ENCODE results near the gene ZNF282. TPM values are rescaled to one million over a fixed set of nuclear protein-coding genes. Genes with fewer than 3 reads are reported as not detected.
A peak's percentile ranks its signal among the peaks of the same experiment; 100 is the strongest.

The ZNF282 gene
- total RNA-seq, 1 experiment from 2014 or later: 38.2 TPM

DNA sequence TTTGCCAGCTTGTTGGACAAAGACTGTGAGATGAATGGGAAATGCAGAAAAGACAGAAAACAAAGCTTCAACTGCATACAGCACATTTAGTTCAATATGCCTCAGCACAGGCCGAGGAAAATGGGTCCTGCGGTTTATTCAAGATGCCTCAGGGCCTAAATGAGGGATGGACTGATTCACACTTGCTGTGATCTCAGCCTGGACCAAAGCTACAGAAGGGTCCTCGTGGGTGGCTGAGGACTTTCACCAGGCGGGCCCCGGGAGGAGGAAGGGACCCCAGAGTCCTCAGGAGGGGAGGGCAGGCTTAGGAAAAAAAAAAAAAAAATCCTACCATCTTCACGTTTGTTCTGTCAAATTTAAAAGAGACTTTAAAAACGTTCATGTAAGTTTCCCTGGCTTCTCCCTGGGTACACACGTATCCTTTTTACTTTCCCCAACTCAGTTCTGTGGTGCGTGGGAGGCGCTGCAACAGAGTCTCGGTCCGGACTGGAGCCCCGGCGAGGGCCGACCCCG, 66.0 kb downstream of the ZNF282 start:
- TF ChIP-seq, protein P1, sequence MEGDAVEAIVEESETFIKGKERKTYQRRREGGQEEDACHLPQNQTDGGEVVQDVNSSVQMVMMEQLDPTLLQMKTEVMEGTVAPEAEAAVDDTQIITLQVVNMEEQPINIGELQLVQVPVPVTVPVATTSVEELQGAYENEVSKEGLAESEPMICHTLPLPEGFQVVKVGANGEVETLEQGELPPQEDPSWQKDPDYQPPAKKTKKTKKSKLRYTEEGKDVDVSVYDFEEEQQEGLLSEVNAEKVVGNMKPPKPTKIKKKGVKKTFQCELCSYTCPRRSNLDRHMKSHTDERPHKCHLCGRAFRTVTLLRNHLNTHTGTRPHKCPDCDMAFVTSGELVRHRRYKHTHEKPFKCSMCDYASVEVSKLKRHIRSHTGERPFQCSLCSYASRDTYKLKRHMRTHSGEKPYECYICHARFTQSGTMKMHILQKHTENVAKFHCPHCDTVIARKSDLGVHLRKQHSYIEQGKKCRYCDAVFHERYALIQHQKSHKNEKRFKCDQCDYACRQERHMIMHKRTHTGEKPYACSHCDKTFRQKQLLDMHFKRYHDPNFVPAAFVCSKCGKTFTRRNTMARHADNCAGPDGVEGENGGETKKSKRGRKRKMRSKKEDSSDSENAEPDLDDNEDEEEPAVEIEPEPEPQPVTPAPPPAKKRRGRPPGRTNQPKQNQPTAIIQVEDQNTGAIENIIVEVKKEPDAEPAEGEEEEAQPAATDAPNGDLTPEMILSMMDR (conservative IDR thresholded peaks at IDR 0.05; ENCODE audit: low read depth, low read length): no peak
- no peak for TF ChIP-seq EZH2 (IDR thresholded peaks at IDR 0.05; ENCODE audit: borderline replicate concordance, low read depth, low read length, poor library complexity, severe bottlenecking)
- ChIA-PET POLR2A (ENCODE audit: low non-redundant PET) (interaction anchor here (0.6 kb wide), 1 partner anchor 426 kb away, joined by 5 read pairs; no protein-coding TSS in a partner anchor), CTCF (interaction anchor here (0.7 to 1.3 kb wide), 5 partner anchors 9 to 389 kb away, joined by 4 to 6 read pairs (median 4); partner anchors contain the start of genes ZNF282 and ZNF777)
- peak overlapping the region; percentile 83 for H3K27ac ChIP-seq (ENCODE audit: low read depth, low read length, poor library complexity, severe bottlenecking)
- no peaks in the 10 kb centered on the region for H3K9me3 ChIP-seq (ENCODE audit: low read depth, low read length, poor library complexity, severe bottlenecking)
- no peaks in the 10 kb centered on the region for H3K27me3 ChIP-seq (replicated peaks; ENCODE audit: insufficient read depth, low read depth, low read length, poor library complexity)
- H3K4me1 ChIP-seq (ENCODE audit: insufficient read depth, low read length, poor library complexity, severe bottlenecking): no peaks in the 10 kb centered on the region
- intact Hi-C loops (cut with micrococcal nuclease; ENCODE audit: unreplicated experiment): loop anchor here (10.0 kb wide), 1 partner anchor 363 kb away; no protein-coding TSS in a partner anchor
- DNase-seq (ENCODE audit: low spot score): peak; percentile 18
- peaks cover 3% of the 10 kb centered on the region for H3K36me3 ChIP-seq (ENCODE audit: insufficient read depth, low read length, poor library complexity, severe bottlenecking)
- no TSS peak for BruUV-seq (replicated peaks)
- peak overlapping the region; percentile 59 for H3K4me3 ChIP-seq (ENCODE audit: low read depth, low read length, poor library complexity, severe bottlenecking)

DNA sequence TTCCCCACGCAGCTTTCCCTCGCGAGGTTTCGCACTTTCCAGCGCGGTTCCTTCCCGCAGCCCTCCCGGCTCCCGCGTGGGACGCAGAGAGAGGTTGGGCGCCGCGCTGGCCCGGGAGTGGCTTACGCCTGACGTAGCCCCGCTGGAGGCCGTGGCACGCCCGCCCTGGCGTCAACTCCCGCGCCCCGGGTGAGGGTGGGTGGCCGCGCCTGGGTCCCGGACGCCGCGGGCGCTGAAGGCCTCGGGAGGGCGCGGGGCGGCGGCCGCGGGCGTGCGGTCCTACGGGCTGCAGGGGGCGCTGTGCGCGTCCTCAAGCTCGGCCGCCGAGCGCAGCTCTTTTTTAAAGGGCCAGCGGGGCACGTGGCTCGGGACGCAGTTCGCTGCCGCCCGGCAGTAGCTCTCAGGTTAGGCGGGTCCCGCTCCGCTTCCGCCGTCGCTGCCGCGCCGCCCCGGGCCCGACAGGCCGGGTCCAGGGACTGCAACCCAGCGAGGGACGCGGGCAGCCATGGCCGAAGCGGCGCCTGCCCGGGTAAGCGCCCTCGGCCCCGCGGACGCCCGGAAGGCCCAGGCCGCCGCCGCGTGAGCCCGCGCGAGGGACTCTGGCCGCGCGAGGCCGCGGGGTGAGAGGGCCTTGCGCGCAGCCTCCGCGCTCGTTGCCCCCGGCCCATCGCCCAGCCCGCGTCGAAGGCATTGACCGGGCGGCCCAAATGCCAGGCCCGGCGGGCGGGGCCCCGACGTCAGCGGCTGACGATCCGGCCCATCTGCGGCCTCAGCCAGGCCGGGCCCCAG, 66.7 kb downstream of the ZNF282 start, which contains the start of gene ZNF783:
Gene ZNF783, plus strand, starts transcription at position 368 of the 789 bp plus-strand sequence. Its CDS starts 138 bp downstream, at position 506.
- H3K27ac ChIP-seq (ENCODE audit: low read depth, low read length, poor library complexity, severe bottlenecking): peak within 1 kb of the TSS; percentile 83
- intact Hi-C loops (cut with micrococcal nuclease; ENCODE audit: unreplicated experiment): loop anchor here (10.0 kb wide), 1 partner anchor 363 kb away; no protein-coding TSS in a partner anchor
- ChIA-PET CTCF (interaction anchor here (0.7 to 1.3 kb wide), 3 partner anchors 22 to 199 kb away, joined by 4 to 6 read pairs (median 4); partner anchors contain the start of genes ZNF282 and ZNF777), POLR2A (ENCODE audit: low non-redundant PET) (interaction anchor here (0.6 kb wide), 1 partner anchor 426 kb away, joined by 5 read pairs; no protein-coding TSS in a partner anchor)
- H3K9me3 ChIP-seq (ENCODE audit: low read depth, low read length, poor library complexity, severe bottlenecking): no peaks in the 10 kb centered on the region
- peaks cover 7% of the 10 kb centered on the region for H3K36me3 ChIP-seq (ENCODE audit: insufficient read depth, low read length, poor library complexity, severe bottlenecking)
- no peaks in the 10 kb centered on the region for H3K27me3 ChIP-seq (replicated peaks; ENCODE audit: insufficient read depth, low read depth, low read length, poor library complexity)
- TF ChIP-seq, protein P1 (conservative IDR thresholded peaks at IDR 0.05; ENCODE audit: low read depth, low read length): peak; percentile 57
- no peak for TF ChIP-seq EZH2 (IDR thresholded peaks at IDR 0.05; ENCODE audit: borderline replicate concordance, low read depth, low read length, poor library complexity, severe bottlenecking)
- no peaks in the 10 kb centered on the region for H3K4me1 ChIP-seq (ENCODE audit: insufficient read depth, low read length, poor library complexity, severe bottlenecking)
- no TSS peak for BruUV-seq (replicated peaks)
- H3K4me3 ChIP-seq (ENCODE audit: low read depth, low read length, poor library complexity, severe bottlenecking): peak within 1 kb of the TSS; percentile 59
- DNase-seq (ENCODE audit: low spot score): peak; percentile 91

DNA sequence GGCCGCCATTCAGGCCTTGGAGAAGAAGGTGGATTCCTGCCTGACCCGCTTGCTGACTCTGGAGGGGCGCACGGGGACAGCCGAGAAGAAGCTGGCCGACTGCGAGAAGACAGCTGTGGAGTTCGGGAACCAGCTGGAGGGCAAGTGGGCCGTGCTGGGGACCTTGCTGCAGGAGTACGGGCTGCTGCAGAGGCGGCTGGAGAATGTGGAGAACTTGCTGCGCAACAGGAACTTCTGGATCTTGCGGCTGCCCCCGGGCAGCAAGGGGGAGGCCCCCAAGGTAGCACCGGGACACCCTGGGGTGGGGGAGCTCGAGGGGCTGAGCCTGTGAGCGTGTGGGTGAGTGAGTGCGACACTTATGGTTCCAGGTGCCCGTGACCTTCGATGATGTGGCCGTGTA, 71.1 kb downstream of the ZNF282 start:
- CTCF ChIA-PET: no interaction called here
- H3K27me3 ChIP-seq (replicated peaks; ENCODE audit: insufficient read depth, low read depth, low read length, poor library complexity): no peaks in the 10 kb centered on the region
- POLR2A ChIA-PET (ENCODE audit: low non-redundant PET): no interaction called here
- TF ChIP-seq, protein P1 (conservative IDR thresholded peaks at IDR 0.05; ENCODE audit: low read depth, low read length): no peak
- no peak for TF ChIP-seq EZH2 (IDR thresholded peaks at IDR 0.05; ENCODE audit: borderline replicate concordance, low read depth, low read length, poor library complexity, severe bottlenecking)
- H3K9me3 ChIP-seq (ENCODE audit: low read depth, low read length, poor library complexity, severe bottlenecking): no peaks in the 10 kb centered on the region
- no TSS peak for BruUV-seq (replicated peaks)
- intact Hi-C loops (cut with micrococcal nuclease; ENCODE audit: unreplicated experiment): loop anchor here (10.0 kb wide), 1 partner anchor 358 kb away; no protein-coding TSS in a partner anchor
- DNase-seq (ENCODE audit: low spot score): no peak
- H3K36me3 ChIP-seq (ENCODE audit: insufficient read depth, low read length, poor library complexity, severe bottlenecking): peaks cover 14% of the 10 kb centered on the region
- H3K4me1 ChIP-seq (ENCODE audit: insufficient read depth, low read length, poor library complexity, severe bottlenecking): no peaks in the 10 kb centered on the region
- no peak overlapping the region for H3K27ac ChIP-seq (ENCODE audit: low read depth, low read length, poor library complexity, severe bottlenecking)
- no peak overlapping the region for H3K4me3 ChIP-seq (ENCODE audit: low read depth, low read length, poor library complexity, severe bottlenecking)

All from A673 (cell line).